AG04449 (cell line): ENCODE data around the gene PPP4C.

Experiments used
- CTCF ChIA-PET: fragments of 350-600 bp; formaldehyde crosslinking; extraction: SDS; loops from one replicate; lab custom pipeline; 2021; ENCODE audit warnings: antibody characterized with exemption; lab: Yijun Ruan, JAX
- POLR2A ChIA-PET: fragments of 400-600, 350-600 bp; formaldehyde crosslinking; extraction: SDS; loops from one replicate; lab custom pipeline; 2020; ENCODE audit warnings: antibody characterized with exemption, inconsistent platforms; lab: Yijun Ruan, JAX
- DNase-seq: peaks from one replicate; pipeline ENCODE4 v3.0.0-alpha.2; 2010; ENCODE audit warnings: low read depth, low spot score
- H3K4me3 ChIP-seq: 2 replicates; pipeline ENCODE4 v1.5.1; 2011; ENCODE audit warnings: low read depth, mild to moderate bottlenecking, control low read depth, low read length
- CTCF ChIP-seq: IDR thresholded peaks from one replicate; pipeline ENCODE4 v1.5.1; 2011; ENCODE audit warnings: mild to moderate bottlenecking, moderate library complexity, low read length, control low read depth, inconsistent platforms; ENCODE audit not compliant: insufficient read depth; ENCODE audit errors: missing control alignments

Gene PPP4C

DNA sequence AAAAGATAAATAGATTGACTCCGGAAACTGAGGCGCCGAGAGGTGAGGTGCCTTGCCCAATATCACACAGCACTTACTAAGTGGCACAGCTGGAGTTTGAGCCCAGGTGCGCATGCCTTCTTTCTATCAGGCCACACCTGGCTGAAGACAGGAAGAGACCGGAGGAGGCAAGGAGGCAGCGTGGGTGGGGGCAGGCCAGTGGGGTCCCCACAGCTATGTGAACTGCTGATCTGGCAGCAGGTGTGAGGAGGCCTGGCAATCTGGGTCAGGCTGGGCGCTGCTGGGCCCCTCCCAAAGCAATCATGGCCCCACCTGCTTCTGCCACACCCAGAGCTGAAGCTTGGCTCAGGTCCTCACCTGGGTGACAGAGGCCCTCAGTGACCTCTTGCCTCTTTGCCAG, 39.4 kb downstream of the PPP4C start:
- ChIA-PET CTCF (interaction anchor here (1.3 to 6.6 kb wide), 4 partner anchors 13 to 67 kb away, joined by 3 to 82 read pairs (median 6); partner anchors contain the start of gene TBX6), POLR2A (no interaction called here)
- H3K4me3 ChIP-seq, result no peak overlapping the region
- DNase-seq, result no peak
- TF ChIP-seq CTCF, result no peak

DNA sequence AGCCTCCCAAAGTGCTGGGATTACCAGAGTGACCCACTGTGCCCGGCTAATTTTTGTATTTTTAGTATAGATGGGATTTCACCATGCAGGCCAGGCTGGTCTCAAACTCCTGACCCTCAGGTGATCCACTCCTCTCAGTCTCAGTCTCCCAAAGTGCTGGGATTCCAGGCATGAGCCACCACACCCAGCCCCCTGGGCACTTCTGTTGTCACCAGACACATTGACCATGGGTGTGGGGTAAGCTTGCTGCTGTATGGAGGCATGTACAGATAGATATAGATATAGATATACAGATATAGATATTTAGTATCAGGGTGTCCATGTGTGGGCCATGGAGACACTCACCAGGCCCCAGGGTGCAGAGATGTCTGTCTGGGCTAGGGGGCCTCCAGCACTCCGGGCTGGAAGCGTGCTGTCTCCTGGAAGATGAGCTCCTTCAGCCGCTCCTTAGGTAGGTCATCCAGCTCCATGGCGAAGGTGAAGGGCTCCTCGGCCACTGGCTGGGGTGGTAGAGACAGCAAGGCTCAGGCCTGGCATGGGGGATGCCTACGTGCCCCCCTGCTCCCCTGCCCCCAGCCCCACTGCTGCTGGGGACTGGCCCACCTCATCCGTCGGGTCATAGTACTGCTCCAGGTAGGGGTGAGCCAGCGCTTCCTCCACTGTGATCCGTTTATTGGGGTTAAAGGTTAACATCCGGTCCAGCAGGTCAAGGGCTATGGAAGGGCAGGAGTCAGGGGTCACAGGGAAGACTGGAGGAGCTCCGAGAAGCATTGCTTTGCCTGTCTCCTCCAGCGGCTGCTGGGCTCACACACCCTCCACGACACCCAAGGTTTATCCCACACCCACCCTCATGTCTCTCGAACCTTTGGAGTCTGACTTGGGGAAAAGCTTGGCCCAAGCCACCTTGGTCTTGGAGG, 40.8 kb downstream of the PPP4C start:
- no peak for TF ChIP-seq CTCF
- H3K4me3 ChIP-seq, result no peak overlapping the region
- POLR2A ChIA-PET, result no interaction called here
- no peak for DNase-seq
- CTCF ChIA-PET, result no interaction called here

DNA sequence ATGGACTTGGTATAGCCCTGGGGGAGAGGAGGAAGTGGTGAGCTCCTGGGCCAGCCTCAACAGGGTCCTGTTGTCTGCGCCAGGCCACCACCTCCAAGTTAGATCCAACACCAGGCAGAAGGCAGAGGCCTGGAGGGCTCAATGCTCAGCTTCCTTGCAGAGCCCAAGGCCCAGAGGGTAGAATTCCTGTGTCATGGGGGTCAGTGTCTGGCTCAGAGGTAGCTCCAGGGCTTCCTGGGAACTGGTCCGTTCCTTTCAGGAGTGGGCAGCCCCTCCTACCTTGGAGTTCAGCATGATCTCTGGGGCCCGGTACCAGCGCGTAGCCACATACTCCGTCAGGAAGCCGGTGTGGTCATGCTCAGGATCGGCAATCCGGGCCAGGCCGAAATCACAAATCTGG, 42.0 kb downstream of the PPP4C start:
- CTCF ChIA-PET, result interaction anchor here (1.3 kb wide), 1 partner anchor 26 kb away, joined by 5 read pairs; the partner anchor contains the start of gene TBX6
- no peak for TF ChIP-seq CTCF
- POLR2A ChIA-PET, result no interaction called here

DNA sequence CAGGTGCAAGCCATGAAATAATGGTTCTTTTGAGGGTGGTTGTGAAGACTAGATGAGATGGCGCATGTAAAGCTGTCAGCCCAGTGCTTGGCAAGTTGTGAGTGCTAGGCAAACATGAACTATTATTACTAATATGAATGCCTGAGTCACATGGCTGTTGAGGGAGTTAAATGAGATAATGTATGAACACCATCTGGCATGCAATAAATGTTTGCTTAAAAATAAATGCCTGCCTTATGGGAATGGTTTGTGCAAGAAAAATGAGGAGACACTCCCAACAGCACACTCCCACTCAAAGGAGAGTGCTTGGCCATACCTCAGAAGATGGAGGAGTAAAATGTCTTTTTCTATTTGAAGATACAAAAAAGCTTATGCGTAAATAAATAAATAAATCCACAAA, 43.6 kb downstream of the PPP4C start:
- CTCF ChIA-PET, result interaction anchor here (0.8 to 3.3 kb wide), 2 partner anchors 8 to 28 kb away, joined by 4 to 28 read pairs; partner anchors contain the start of genes GDPD3 and TBX6
- POLR2A ChIA-PET, result no interaction called here
- TF ChIP-seq CTCF, result no peak
- H3K4me3 ChIP-seq, result no peak overlapping the region
- no peak for DNase-seq

More for the DNA sequence above, 42.0 kb downstream of the PPP4C start:
- no peak overlapping the region for H3K4me3 ChIP-seq
- DNase-seq, result no peak

DNA sequence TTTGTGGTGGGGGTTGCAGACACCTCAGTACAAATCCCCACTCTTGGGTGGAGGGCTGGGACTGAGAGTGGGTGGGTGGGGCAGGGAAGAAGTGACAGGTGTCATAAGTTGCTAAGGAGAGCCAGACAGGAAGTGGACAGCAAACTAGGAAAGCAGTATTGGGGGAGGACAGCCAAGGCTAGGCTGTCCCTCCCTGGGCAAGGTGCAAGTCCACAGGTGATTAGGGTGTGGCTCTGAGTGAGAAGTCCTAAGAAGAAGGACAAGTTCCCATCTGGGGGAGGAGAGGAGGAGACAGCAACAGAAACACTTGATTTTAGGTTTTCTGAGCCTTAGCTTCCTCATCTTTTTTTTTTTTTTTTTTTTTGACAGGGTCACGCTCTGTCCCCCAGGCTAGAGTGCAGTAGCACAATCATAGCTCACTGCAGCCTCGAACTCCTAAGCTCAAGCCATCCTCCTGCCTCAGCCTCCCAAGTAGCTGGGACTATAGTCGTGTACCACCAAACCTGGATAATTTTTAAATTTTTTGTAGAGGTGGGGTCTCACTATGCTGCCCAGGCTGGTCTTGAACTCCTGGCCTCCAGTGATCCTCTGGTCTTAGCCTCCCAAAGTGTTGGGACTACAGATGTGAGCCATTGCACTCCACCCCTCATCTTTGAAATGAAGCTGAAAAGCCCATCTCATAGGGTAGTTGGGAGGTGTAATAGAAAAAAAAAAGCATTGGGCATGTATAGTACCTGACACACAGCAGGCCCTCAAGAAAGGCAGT, 44.7 kb downstream of the PPP4C start:
- ChIA-PET POLR2A (interaction anchor here (0.6 kb wide), 1 partner anchor 31 kb away, joined by 3 read pairs; no protein-coding TSS in a partner anchor), CTCF (interaction anchor here (1.3 to 3.3 kb wide), 2 partner anchors 9 to 289 kb away, joined by 3 to 28 read pairs; partner anchors contain the start of gene GDPD3)
- no peak overlapping the region for H3K4me3 ChIP-seq
- no peak for DNase-seq
- no peak for TF ChIP-seq CTCF
